Measurements from ENCODE around the gene KASH5.
"Not testable (repeated sequence)": the region's sequence is repeated elsewhere in the genome, so short reads cannot be mapped to it uniquely, and the experiment has no call there.

Gene KASH5

DNA sequence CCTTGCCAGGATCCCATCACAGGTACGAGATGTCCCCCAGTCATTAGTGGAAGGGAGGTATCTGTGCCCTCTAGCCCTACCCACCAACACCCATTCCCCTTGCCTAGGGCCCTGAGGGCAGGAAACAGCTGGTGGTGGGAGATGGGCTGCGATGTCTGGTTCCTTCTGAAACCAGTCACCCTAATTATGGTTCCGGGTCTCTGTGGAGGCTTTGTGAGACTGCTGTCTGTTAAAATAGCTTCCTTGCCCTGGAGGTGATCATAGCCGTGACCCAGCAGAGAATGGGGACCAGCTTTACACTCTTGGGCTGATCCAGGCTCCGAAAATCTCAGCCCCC is 70.5 kb downstream of the KASH5 start:
- Mint-ChIP-seq H3K27ac (no peak overlapping the region), H3K4me3 (no peak overlapping the region), H3K36me3 (ENCODE audit: low read depth) (peaks cover 13% of the 10 kb centered on the region), H3K9me3 (no peaks in the 10 kb centered on the region), H3K4me1 (ENCODE audit: low read depth) (peaks cover 11% of the 10 kb centered on the region), H3K27me3 (no peaks in the 10 kb centered on the region)

DNA sequence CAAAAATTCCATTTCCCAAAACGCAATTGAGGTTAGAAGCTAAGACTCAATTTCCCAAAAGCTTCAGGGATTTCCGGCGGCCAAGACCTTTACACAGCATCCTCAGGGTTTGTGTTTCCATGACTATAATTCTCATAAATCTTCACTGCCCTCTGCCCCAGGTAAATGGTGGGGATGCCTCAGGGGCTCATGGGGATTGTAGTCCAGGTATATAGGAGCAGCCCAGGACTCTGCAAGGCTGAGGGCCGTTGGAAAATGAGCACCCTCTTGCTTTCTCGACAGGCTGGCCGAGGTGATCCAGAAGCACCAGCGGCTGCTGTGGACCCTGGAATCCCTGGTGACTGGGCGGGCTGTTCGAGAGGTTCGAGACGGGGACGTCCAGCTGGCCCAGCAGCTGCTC is 71.3 kb downstream of the KASH5 start:
- no peak overlapping the region for H3K4me3 Mint-ChIP-seq
- H3K27ac Mint-ChIP-seq = no peak overlapping the region
- H3K27me3 Mint-ChIP-seq = no peaks in the 10 kb centered on the region
- H3K9me3 Mint-ChIP-seq = no peaks in the 10 kb centered on the region
- peaks cover 5% of the 10 kb centered on the region for H3K4me1 Mint-ChIP-seq (ENCODE audit: low read depth)
- H3K36me3 Mint-ChIP-seq (ENCODE audit: low read depth) = peaks cover 13% of the 10 kb centered on the region

DNA sequence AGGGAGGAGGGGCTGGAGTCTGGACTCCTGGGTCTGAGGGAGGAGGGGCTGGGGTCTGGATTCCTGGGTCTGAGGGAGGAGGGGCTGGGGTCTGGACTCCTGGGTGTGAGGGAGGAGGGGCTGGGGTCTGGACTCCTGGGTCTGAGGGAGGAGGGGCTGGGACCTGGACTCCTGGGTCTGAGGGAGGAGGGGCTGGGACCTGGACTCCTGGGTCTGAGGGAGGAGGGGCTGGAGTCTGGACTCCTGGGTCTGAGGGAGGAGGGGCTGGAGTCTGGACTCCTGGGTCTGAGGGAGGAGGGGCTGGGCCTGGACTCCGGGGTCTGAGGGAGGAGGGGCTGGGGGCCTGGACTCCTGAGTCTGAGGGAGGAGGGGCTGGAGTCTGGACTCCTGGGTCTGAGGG is 73.1 kb downstream of the KASH5 start:
- peaks cover 15% of the 10 kb centered on the region for H3K36me3 Mint-ChIP-seq (ENCODE audit: low read depth)
- not testable (repeated sequence) for H3K9me3 Mint-ChIP-seq; H3K27me3 Mint-ChIP-seq; H3K27ac Mint-ChIP-seq; H3K4me3 Mint-ChIP-seq; H3K4me1 Mint-ChIP-seq (ENCODE audit: low read depth)

DNA sequence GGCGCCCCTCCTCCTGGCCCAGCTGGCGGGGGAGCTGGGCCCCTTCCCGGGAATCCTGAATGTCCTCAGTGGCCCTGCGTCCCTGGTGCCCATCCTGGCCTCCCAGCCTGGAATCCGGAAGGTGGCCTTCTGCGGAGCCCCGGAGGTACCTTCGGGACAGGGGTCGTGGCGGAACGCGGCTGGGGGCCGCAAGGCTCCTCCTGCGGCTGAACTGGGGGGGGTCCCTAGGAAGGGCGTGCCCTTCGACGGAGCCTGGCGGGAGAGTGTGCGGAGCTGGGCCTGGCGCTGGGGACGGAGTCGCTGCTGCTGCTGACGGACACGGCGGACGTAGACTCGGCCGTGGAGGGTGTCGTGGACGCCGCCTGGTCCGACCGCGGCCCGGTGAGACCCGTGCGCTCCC is 73.6 kb downstream of the KASH5 start:
- Mint-ChIP-seq H3K4me3 (no peak overlapping the region), H3K27ac (no peak overlapping the region), H3K36me3 (ENCODE audit: low read depth) (peaks cover 13% of the 10 kb centered on the region), H3K9me3 (no peaks in the 10 kb centered on the region), H3K4me1 (ENCODE audit: low read depth) (peaks cover 3% of the 10 kb centered on the region), H3K27me3 (no peaks in the 10 kb centered on the region)

DNA sequence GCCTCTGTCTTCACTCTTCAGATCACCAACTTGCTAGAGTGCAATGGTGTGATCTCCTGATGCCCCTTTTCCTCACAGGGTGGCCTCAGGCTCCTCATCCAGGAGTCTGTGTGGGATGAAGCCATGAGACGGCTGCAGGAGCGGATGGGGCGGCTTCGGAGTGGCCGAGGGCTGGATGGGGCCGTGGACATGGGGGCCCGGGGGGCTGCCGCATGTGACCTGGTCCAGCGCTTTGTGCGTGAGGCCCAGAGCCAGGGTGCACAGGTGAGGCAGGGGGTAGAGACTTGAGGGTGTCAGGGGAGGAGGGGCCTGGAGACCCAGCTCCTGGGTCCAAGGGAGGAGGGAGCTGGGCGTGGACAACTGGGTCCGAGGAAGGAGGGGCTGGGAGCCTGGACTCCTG is 74.4 kb downstream of the KASH5 start:
- H3K36me3 Mint-ChIP-seq (ENCODE audit: low read depth) = peaks cover 7% of the 10 kb centered on the region
- H3K4me3 Mint-ChIP-seq = no peak overlapping the region

DNA sequence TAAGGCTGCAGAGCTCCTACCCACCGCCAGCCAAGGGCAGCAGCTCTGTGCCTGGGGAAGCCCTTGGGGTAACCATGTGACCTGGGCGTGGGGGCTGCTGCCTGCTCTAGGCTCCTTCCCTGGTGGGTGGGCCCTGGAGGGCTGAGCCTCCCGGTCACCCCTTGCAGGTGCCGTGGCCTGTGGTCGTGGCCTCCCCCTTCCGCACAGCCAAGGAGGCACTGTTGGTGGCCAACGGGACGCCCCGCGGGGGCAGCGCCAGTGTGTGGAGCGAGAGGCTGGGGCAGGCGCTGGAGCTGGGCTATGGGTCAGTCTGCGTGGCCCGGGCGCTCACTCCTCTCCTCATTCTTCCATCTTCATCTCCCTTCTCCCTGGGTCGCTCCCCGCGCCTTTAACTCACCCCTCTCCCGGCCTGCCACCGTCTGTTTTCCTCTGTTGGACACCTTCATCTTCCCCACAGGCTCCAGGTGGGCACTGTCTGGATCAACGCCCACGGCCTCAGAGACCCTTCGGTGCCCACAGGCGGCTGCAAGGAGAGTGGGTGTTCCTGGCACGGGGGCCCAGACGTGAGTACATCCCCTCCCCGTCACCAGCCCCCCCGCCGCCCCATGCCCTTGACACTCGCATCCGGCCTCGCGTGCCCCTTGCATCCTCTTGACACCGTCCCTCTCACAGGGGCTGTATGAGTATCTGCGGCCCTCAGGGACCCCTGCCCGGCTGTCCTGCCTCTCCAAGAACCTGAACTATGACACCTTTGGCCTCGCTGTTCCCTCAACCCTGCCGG is 76.1 kb downstream of the KASH5 start:
- H3K36me3 Mint-ChIP-seq (ENCODE audit: low read depth) = peaks cover 10% of the 10 kb centered on the region
- H3K27me3 Mint-ChIP-seq = no peaks in the 10 kb centered on the region
- no peak overlapping the region for H3K27ac Mint-ChIP-seq
- H3K9me3 Mint-ChIP-seq = no peaks in the 10 kb centered on the region
- peaks cover 9% of the 10 kb centered on the region for H3K4me1 Mint-ChIP-seq (ENCODE audit: low read depth)
- no peak overlapping the region for H3K4me3 Mint-ChIP-seq

More for the DNA sequence above, 74.4 kb downstream of the KASH5 start:
- no peak overlapping the region for H3K27ac Mint-ChIP-seq
- H3K27me3 Mint-ChIP-seq = no peaks in the 10 kb centered on the region
- H3K4me1 Mint-ChIP-seq (ENCODE audit: low read depth) = no peaks in the 10 kb centered on the region
- no peaks in the 10 kb centered on the region for H3K9me3 Mint-ChIP-seq

DNA sequence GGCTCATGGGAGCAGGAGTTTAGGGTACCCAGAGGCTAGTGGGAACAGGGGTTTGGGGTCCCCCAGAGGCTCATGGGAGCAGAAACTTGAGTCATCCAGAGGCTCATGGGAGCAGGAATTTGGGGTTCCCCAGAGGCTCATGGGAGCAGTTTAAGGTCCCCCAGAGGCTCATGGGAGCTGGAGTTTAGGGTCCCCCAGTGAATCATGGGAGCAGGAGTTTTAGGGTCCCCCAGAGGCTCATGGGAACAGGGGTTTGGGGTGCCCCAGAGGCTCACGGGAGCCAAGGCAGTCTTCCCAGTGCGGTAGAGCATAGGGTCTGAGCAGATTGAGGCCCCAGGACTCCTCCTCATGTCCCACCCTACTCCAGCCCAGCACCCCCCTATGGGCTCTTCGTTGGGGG is 77.3 kb downstream of the KASH5 start:
- Mint-ChIP-seq H3K36me3 (ENCODE audit: low read depth) (peaks cover 10% of the 10 kb centered on the region), H3K27me3 (no peaks in the 10 kb centered on the region), H3K4me1 (ENCODE audit: low read depth) (peaks cover 20% of the 10 kb centered on the region), H3K9me3 (no peaks in the 10 kb centered on the region), H3K27ac (no peak overlapping the region), H3K4me3 (no peak overlapping the region)

Measured in stimulated activated naive CD8-positive, alpha-beta T cell treated with anti-CD3 and anti-CD28 coated beads, Interleukin-15, Interleukin-2, amounts not matched to agents 100 ng/mL and 50 ng/mL, for 24 hours (primary cell).